RWPE1 (cell line): ENCODE measurements around the gene COL27A1.

ENCODE experiments used
- CTCF ChIA-PET: fragments of 350-600 bp; sonication (Branson Sonifier 250); formaldehyde crosslinking; extraction: SDS; loops from one replicate; lab custom pipeline; 2021; lab: Yijun Ruan, JAX
- POLR2A ChIA-PET: fragments of 400-600 bp; formaldehyde crosslinking; extraction: SDS; loops from one replicate; lab custom pipeline; 2020; ENCODE audit warnings: antibody characterized with exemption; ENCODE audit not compliant: low non-redundant PET; lab: Yijun Ruan, JAX
- DNase-seq: peaks from one replicate; pipeline ENCODE4 v3.0.0; 2012; ENCODE audit warnings: low spot score
- H3K27ac ChIP-seq: fragments of 450-650 bp; 2 replicates; pipeline ENCODE4 v1.5.1; 2017
- TF ChIP-seq, protein P1 (sequence below): fragments of 450-650 bp; conservative IDR thresholded peaks from 2 replicates; pipeline ENCODE4 v1.5.1; 2017; ENCODE audit warnings: low read depth, mild to moderate bottlenecking

COL27A1 gene

GRCh38 chr9:114205171-114206015, 50.1 kb downstream of the COL27A1 start:
- ChIA-PET POLR2A (interaction anchor here (0.5 kb wide), 1 partner anchor 601 kb away, joined by 3 read pairs; no protein-coding TSS in a partner anchor), CTCF (no interaction called here)
- DNase-seq, result no peak
- TF ChIP-seq, protein P1, sequence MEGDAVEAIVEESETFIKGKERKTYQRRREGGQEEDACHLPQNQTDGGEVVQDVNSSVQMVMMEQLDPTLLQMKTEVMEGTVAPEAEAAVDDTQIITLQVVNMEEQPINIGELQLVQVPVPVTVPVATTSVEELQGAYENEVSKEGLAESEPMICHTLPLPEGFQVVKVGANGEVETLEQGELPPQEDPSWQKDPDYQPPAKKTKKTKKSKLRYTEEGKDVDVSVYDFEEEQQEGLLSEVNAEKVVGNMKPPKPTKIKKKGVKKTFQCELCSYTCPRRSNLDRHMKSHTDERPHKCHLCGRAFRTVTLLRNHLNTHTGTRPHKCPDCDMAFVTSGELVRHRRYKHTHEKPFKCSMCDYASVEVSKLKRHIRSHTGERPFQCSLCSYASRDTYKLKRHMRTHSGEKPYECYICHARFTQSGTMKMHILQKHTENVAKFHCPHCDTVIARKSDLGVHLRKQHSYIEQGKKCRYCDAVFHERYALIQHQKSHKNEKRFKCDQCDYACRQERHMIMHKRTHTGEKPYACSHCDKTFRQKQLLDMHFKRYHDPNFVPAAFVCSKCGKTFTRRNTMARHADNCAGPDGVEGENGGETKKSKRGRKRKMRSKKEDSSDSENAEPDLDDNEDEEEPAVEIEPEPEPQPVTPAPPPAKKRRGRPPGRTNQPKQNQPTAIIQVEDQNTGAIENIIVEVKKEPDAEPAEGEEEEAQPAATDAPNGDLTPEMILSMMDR, result no peak
- H3K27ac ChIP-seq, result no peak overlapping the region

- POLR2A ChIA-PET, result interaction anchor here (0.5 kb wide), 1 partner anchor 600 kb away, joined by 3 read pairs; no protein-coding TSS in a partner anchor
- no peak for DNase-seq
- TF ChIP-seq, protein P1, result no peak
- no peak overlapping the region; the same call in 1 of the 2 replicates for H3K27ac ChIP-seq
- CTCF ChIA-PET, result interaction anchor here (1.4 kb wide), 1 partner anchor 85 kb away, joined by 4 read pairs; no protein-coding TSS in a partner anchor
Measured at GRCh38 chr9:114206221-114206789, 51.0 kb downstream of the COL27A1 start.

DNA sequence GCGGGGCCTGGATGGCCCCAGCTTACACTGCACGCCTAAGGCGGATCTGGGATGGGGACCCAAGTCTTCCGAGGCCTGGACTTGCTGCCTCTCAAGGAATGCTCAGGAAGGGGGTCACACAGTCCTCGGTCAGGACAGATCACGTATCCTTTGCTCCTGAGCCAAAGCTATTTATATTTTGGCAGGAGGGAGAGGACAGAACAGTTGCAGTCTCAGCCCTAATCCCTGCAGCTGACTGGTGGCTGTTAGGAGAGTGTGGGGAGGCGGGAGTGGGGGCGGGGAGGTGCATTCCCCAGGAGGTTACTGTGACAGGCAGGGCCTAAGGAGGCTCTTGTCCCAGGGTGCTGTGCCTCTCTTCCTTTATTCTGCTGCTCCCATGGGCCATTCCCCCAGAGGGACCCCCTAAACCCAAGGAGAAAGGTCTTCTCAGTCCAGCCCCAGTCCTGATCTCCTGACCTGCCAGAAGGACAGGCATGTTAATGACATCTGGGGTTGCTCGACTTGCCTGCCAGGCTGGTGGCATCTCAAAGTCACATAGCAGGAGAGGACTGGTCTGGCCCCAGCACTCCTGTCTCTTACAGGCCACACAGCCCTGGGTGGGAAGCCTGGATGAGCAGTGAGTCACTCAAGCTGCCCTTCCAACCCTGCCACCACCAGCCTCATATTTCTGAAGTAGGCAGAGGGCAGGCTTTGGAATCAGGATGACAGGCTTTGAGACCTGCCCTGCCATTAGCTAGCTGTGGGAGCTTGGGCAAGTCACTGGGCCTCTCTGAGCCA, 51.9 kb downstream of the COL27A1 start:
- ChIA-PET POLR2A (no interaction called here), CTCF (interaction anchor here (1.4 kb wide), 1 partner anchor 84 kb away, joined by 4 read pairs; no protein-coding TSS in a partner anchor)
- H3K27ac ChIP-seq, result peak overlapping the region; percentile 14
- DNase-seq, result no peak
- TF ChIP-seq, protein P1, result no peak

GRCh38 chr9:114207845-114208244, 52.5 kb downstream of the COL27A1 start:
- CTCF ChIA-PET, result no interaction called here
- H3K27ac ChIP-seq, result no peak overlapping the region
- POLR2A ChIA-PET, result no interaction called here

GRCh38 chr9:114209151-114209550, 53.8 kb downstream of the COL27A1 start:
- H3K27ac ChIP-seq, result no peak overlapping the region
- CTCF ChIA-PET, result interaction anchor here (0.6 to 0.7 kb wide), 2 partner anchors 102 to 653 kb away, joined by 3 read pairs; no protein-coding TSS in a partner anchor
- no peak for DNase-seq
- TF ChIP-seq, protein P1, result no peak
- POLR2A ChIA-PET, result no interaction called here

More at GRCh38 chr9:114207845-114208244, 52.5 kb downstream of the COL27A1 start:
- no peak for DNase-seq
- TF ChIP-seq, protein P1, result no peak

- POLR2A ChIA-PET, result no interaction called here
- no peak for DNase-seq
- TF ChIP-seq, protein P1, result no peak
- CTCF ChIA-PET, result no interaction called here
- H3K27ac ChIP-seq, result no peak overlapping the region
Measured at GRCh38 chr9:114210136-114210535, 54.8 kb downstream of the COL27A1 start.
